Measurements from ENCODE around the gene BORCS8.
"Not testable (repeated sequence)": the region's sequence is repeated elsewhere in the genome, so short reads cannot be mapped to it uniquely, and the experiment has no call there.

BORCS8 gene

GRCh38 chr19:19140476-19140875, 51.5 kb downstream of the BORCS8 start:
- DNase-seq (ENCODE audit: low read depth), result no peak

GRCh38 chr19:19139876-19140229, 52.1 kb downstream of the BORCS8 start:
- no peak overlapping the region for H3K4me3 ChIP-seq (replicated peaks; ENCODE audit: low read depth, low read length)
- no peak for TF ChIP-seq CTCF (IDR thresholded peaks at IDR 0.05; ENCODE audit: low read length, missing control alignments)
- no peak for DNase-seq (ENCODE audit: low read depth)

More at GRCh38 chr19:19140476-19140875, 51.5 kb downstream of the BORCS8 start:
- no peak overlapping the region for H3K4me3 ChIP-seq (replicated peaks; ENCODE audit: low read depth, low read length)
- no peak for TF ChIP-seq CTCF (IDR thresholded peaks at IDR 0.05; ENCODE audit: low read length, missing control alignments)

DNA sequence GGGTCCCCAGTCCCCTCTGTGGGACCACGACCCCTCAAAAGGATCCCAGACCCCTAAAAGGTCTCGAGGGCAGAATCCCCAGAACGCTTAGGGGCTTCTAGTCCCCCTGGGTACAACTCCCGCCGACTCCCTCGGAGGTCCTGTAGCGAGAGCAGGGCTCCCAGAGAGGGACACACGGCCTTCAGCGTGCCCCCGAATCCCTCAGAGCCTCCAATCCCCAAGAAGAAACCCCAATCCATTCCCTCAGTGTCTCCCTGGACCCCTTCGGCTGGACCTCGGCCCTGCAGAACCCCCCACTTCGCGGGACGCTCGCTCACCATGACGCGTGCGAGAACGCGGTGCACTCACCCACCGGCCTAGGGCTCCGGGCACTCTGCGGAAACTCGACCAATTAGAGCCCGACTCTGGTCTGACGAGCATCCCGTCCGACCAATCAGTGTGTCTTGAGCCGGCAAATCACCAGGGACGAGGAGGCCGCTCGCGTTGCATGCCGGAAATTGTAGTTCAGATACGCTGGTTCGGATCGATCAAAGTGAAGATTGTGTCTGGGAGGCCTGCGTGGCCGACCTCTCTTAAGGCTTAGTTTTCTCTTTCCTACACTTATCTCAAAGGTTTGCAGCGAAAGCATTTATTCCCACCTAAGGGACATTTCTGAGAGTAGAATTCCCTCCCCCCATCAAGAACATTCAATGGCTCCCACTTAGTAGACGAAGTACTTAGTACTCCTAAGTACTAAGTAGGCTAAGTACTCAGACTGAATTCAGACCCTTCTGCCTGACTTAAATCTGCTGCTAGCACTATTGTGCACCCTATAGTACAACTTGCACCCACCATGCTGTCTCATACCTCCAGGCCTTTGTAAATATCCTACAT, 53.6 kb downstream of the BORCS8 start, which contains the start of gene TMEM161A:
TSS of gene TMEM161A (minus strand) at position 370 of the 873 bp plus-strand sequence. CDS start at position 320, 50 bp downstream.
- peak within 1 kb of the TSS; percentile 95 for H3K4me3 ChIP-seq (replicated peaks; ENCODE audit: low read depth, low read length)
- TF ChIP-seq CTCF (IDR thresholded peaks at IDR 0.05; ENCODE audit: low read length, missing control alignments), result no peak
- peak; percentile 99 for DNase-seq (ENCODE audit: low read depth)

- peak; percentile 12 for DNase-seq (ENCODE audit: low read depth)
- H3K4me3 ChIP-seq (replicated peaks; ENCODE audit: low read depth, low read length), result peak overlapping the region; percentile 95
- no peak for TF ChIP-seq CTCF (IDR thresholded peaks at IDR 0.05; ENCODE audit: low read length, missing control alignments)
Observed at GRCh38 chr19:19137556-19138108, 54.3 kb downstream of the BORCS8 start.

GRCh38 chr19:19135713-19136112, 56.2 kb downstream of the BORCS8 start:
- not testable (repeated sequence) for H3K4me3 ChIP-seq (replicated peaks; ENCODE audit: low read depth, low read length); DNase-seq (ENCODE audit: low read depth)

GRCh38 chr19:19134687-19135158, 57.2 kb downstream of the BORCS8 start:
- no peak overlapping the region for H3K4me3 ChIP-seq (replicated peaks; ENCODE audit: low read depth, low read length)
- no peak for TF ChIP-seq CTCF (IDR thresholded peaks at IDR 0.05; ENCODE audit: low read length, missing control alignments)
- no peak for DNase-seq (ENCODE audit: low read depth)

DNA sequence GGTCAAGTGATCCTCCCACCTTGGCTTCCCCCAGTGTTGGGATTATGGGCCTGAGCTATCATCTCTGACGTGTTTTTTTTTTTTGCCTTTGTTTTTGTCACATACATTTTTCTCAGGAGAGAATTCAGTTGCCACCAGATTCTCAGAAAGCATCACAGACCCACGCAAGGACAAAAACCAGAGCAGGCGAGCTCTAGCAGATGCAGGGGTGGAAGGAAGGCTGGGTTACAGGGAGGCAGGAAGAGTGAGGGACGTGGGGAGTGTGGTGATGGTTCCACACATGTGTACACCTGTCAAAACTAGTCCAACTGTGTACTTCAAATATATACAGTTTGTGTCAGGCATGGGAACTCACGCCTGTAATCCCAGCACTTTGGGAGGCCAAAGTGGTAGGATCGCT, 58.0 kb downstream of the BORCS8 start:
- TF ChIP-seq CTCF (IDR thresholded peaks at IDR 0.05; ENCODE audit: low read length, missing control alignments), result no peak
- no peak for DNase-seq (ENCODE audit: low read depth)
- no peak overlapping the region for H3K4me3 ChIP-seq (replicated peaks; ENCODE audit: low read depth, low read length)

All from fibroblast of pulmonary artery (primary cell).